HK-2 (cell line): ENCODE measurements around the gene SEMA6C.
A peak's percentile ranks its signal among the peaks of the same experiment; 100 is the strongest.
"Not testable (repeated sequence)": the region's sequence is repeated elsewhere in the genome, so short reads cannot be mapped to it uniquely, and the experiment has no call there.

Experiments used
- DNase-seq: peaks from one replicate; pipeline ENCODE4 v3.0.0-alpha.2; 2018; ENCODE audit not compliant: unreplicated experiment

The SEMA6C gene, protein sequence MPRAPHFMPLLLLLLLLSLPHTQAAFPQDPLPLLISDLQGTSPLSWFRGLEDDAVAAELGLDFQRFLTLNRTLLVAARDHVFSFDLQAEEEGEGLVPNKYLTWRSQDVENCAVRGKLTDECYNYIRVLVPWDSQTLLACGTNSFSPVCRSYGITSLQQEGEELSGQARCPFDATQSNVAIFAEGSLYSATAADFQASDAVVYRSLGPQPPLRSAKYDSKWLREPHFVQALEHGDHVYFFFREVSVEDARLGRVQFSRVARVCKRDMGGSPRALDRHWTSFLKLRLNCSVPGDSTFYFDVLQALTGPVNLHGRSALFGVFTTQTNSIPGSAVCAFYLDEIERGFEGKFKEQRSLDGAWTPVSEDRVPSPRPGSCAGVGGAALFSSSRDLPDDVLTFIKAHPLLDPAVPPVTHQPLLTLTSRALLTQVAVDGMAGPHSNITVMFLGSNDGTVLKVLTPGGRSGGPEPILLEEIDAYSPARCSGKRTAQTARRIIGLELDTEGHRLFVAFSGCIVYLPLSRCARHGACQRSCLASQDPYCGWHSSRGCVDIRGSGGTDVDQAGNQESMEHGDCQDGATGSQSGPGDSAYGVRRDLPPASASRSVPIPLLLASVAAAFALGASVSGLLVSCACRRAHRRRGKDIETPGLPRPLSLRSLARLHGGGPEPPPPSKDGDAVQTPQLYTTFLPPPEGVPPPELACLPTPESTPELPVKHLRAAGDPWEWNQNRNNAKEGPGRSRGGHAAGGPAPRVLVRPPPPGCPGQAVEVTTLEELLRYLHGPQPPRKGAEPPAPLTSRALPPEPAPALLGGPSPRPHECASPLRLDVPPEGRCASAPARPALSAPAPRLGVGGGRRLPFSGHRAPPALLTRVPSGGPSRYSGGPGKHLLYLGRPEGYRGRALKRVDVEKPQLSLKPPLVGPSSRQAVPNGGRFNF

GRCh38 chr1:151146412-151147131 is at the start of gene SEMA6C:
Gene SEMA6C (minus strand): TSS chr1:151146631. CDS start chr1:151142621, 4,010 bp downstream.
- peak; percentile 94 for DNase-seq

DNA sequence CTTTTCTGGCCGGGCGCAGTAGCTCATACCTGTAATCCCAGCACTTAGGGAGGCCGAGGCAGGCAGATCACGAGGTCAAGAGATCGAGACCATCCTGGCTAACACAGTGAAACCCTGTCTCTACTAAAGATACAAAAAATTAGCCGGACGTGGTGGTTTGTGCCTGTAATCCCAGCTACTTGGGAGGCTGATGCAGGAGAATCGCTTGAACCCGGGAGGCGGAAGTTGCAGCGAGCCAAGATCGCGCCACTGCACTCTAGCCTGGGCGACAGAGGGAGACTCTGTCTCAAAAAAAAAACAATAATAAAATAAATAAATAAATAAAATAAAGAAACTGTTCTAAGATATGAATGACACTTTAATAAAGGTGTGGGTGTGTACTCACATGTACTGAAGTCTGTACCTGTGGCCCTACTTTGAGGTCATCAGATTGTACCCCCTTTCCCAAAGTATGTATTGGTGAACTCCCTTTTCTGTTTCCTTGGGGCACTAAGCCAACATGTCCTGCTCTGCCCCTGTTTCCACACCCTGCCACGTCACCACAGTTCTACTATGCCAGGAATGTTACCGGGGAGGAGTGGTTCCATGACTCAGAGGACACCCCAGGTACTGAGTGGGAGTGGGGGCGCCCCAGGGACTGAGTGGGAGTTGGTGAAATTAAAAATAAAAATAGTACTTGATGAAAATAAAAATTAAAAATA is 48.6 kb upstream of the SEMA6C start:
- peak; percentile 84 for DNase-seq

- no peak for DNase-seq
Observed at GRCh38 chr1:151193856-151194255, 47.4 kb upstream of the SEMA6C start.

GRCh38 chr1:151193304-151193703 is 46.9 kb upstream of the SEMA6C start:
- DNase-seq, result no peak

GRCh38 chr1:151192047-151192446 is 45.6 kb upstream of the SEMA6C start:
- no peak for DNase-seq

DNA sequence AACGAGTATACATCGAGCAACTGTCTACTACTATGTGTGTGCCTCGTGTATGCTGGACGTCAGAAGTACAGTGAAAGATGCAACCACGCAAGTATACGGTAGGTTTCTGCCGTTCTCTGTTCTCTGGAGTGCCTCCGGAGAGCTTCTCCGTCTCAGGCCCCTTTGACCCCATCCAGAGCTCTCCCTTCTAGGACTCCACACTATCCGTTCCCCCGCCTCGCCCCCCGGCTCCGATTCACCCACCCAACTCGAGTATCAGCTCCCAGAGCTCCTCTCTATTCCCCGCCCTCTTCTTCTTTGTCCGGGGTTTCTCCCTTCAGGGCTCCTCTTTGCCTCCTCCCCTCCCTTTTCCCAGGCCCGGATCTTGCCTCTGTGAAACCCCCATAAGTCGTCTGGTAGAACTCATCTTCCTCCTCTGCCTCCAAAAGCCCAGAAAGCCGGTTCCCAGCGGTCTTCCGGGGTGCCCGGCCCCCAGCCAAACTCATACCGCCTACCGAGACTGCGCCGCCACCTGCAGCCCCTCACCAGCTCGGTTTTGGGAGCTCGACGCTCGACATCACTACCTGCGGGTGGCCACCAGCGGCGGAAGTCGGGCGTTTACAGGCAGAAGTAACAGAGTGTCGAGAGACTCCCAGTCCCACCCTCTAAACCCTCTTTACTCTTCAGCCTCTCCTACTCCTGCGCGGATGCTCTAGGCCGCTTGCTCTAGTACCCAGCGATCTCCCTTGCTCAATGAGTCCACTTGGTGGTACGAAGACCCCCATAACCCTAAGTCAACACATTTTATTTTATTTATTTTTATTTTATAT is 43.4 kb upstream of the SEMA6C start, which contains the start of gene VPS72:
VPS72 (minus strand) TSS at position 561 of the 809 bp plus-strand sequence; CDS start at position 485, 76 bp downstream.
- DNase-seq, result peak; percentile 84

- not testable (repeated sequence) for DNase-seq
Observed at GRCh38 chr1:151188667-151189066, 42.2 kb upstream of the SEMA6C start.

DNA sequence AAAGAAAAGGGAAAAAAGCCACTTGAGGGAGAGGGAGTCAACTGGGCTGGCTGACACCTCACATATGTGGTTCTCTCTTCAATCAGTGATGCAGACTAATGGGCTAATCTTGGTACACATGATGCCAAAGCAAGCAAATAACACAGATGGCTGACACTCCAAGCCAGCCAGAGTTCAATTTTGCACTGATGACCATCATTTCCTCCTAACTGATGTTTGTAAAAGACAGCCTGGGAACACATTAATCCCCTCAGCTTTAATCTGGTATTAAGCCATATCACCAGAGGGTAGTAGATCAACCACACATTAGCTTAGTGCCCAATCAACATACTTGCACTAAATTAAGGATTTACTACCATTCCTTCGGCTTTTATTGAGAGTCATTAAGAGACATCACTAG is 40.8 kb upstream of the SEMA6C start:
- DNase-seq, result no peak

DNA sequence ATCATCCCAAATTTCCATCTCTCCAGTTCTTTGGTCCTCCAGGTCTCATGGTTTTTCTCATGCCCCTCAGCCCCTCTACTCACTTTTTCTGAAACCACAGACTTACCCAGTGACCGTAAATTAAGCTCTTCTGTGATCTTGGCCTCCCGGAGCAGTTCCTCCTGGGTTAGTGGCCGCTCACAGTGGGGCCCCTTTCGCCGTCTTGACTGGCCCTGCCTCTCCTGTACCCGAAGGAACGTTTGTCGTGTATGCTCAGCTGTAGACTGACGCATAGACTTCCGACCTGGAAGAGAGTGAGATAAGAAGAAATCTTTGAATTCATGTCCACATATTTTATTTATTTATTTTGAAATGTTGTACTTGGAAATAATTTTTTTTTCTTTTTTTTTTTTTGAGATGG is 37.8 kb upstream of the SEMA6C start:
- DNase-seq, result no peak

DNA sequence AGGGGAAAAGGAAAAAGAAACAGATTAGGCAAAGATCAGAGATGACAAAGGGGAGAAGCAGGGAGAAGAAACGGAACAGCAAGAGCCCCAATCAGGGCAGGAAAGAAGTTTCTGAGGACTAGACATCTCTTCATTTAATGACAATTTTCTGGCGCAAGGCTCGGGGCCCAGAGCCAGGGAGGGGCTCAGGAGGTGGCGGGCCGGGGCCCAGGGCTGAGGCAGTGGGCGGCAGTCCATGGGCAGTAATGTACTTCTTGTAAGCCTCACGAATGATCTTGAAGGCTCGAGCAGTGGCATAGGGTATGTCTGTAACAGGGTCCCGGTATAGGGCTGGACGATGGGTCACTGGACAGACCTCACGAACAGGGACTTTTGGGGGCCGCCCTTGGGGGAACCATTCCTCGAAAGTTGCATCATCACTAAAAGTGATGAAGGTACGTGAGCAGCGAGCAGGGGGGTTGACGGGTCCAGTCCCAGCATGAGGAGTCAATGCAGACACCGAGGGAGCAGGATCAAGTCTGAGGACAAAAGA is 30.1 kb upstream of the SEMA6C start:
- no peak for DNase-seq

DNA sequence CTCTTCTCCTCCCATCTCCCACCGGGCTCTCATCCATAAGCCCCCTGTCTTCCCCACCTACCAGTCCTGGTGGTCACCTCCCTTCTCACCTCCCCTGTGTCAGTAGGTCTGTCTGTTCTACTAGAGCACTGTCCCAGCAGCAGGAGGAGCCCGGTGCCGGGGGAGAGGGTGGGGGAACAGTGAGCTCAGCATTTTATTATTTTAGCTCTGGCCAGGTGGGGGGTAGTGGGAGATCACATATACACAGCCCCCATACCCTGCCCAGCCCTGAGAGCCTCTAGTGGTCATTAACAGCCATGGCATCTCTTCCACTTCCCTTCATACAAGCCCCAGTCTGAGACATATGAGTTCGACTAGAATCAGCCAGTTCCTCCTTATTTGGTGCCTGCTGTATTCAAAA is 29.4 kb upstream of the SEMA6C start, which contains the start of gene TMOD4:
TMOD4 (minus strand) TSS at position 119 of the 400 bp plus-strand sequence. CDS start 1,106 bp downstream, outside the sequence.
- no peak for DNase-seq

DNA sequence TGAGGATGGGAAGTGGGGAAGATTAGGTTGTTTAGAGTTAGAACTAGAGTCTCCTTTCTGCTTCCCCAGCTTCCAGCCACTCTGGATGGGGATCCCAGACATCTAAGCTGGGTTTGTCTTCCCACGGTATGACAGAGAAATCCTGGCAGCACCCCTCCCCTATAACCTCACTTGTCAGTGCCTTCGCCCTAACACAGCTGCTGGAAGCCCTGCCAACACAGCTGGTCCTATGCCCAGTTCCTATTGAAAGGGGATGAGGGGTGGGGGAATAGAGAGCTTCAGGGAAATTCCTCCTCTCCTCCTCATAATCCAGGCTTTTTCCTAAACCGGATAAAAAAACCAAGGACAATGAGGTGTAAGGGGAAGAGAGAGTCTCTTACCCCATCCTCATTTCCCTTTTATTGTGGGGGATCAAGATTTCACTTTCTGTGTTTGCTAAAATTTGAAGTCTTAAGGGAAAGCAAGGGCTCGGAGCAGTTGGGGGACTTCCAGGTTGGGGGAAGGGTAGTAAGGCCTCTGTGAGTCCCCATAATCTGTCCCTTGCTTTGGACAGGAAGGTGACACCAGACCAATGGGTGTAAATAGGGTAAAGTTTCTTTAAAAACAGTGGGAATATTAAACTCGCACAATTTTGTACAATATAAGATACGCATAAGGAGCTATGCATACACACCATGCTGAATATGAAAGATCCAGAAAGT is 28.8 kb upstream of the SEMA6C start:
- no peak for DNase-seq

DNA sequence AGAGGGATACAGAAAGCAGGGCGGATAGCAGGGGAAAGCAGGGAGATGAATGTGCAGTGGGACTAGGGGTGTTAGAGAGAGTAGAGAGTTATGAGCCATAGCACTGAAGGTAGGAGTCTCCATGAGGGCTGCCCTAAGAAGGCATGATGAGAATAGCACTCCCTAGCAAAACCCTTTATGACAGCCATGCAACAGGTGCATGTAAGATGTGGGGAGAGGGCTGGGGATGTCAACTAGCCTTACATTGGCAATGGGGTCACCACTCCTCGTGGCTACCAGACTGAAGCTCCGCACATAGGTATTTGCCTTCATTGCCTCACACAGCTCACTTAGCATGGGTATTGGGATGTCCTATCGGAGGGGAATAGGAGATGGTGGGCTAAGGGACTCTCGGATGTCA is 24.8 kb upstream of the SEMA6C start:
- DNase-seq, result no peak

- DNase-seq, result no peak
Observed at GRCh38 chr1:151167116-151167515, 20.7 kb upstream of the SEMA6C start.

DNA sequence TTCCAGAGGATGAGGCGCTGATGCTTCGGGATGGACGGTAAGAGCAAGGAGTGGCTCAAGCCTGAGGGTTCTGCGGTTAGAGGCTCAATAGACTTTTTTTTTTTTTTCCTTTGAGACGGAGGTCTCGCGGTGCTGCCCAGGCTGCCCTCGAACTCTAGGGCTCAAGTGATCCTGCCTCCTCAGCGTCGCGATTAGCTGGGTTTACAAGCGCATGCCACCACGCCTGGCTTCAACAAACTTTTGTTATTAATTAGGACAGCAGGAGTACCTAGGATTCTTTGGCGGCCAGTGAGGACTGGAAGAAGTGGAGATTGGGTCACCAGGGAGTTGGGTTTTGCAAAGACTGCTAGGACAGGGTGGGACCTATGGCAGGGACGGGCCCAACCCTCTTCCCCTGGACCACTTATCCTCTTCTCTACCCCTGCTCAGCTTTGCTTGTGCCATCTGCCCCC is 20.1 kb upstream of the SEMA6C start:
- peak; percentile 51 for DNase-seq

DNA sequence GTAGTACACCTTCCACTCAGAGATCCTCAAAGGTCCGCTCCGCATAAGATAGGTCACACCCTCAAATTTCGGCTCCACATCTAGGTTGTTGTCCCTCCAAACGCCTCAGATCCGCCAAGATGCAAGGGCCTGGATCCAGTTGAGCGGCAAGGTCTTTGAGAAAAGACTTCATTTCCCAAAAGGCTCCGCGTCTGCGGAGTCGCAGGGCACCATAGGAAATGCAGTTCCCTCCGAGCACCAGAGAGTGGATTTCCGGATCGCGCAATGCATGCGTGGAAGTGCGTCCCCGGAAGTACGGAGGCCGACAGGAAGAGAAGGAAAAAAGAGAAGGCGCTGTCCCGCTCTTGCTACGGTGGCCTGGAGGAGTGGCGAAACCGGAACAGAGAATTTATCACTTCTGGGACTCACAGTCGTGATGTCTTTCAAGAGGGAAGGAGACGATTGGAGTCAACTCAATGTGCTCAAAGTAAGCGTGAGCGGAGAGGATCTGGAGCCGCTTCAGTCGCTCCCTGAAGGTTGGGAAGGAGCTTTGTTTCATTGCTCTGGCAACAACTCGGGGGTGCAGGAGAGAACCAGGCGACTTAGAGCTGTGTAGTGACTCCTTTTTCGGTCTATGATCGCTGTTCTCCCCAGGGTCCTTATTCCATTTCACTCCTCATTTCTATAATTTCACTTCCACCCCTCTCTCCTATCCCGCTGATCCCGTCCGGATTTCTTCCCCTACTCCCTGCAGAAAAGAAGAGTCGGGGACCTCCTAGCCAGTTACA is 19.5 kb upstream of the SEMA6C start, which contains the start of the genes LYSMD1 and SCNM1:
LYSMD1 (minus strand) TSS at position 165 of the 767 bp plus-strand sequence. CDS start 644 bp downstream, outside the sequence.
SCNM1 (plus strand) TSS at position 407 of the 767 bp plus-strand sequence; CDS start at position 416, 9 bp downstream.
- DNase-seq, result peak; percentile 96

DNA sequence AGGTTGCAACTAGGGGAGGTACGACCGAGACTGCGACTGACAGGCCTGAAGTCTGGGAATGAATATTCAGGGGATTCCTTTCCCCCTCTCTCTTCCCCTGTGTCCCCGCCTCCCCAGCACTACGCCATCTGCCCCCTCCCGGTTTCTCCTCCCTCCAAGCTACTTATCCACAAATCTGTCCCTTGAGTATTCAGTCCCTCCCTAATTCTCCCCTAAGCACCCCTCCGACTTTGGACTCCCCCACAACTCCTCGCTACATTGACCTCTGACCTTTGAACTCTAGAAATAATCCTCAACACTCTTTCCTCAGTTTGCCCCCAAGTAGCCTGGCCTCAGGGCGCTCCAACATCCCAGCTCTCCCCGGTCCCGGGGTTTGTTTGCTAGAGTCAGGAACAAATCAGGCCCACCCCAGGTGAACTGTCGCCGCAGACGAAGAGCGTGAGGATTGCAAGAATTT is 18.9 kb upstream of the SEMA6C start:
- peak; percentile 18 for DNase-seq

DNA sequence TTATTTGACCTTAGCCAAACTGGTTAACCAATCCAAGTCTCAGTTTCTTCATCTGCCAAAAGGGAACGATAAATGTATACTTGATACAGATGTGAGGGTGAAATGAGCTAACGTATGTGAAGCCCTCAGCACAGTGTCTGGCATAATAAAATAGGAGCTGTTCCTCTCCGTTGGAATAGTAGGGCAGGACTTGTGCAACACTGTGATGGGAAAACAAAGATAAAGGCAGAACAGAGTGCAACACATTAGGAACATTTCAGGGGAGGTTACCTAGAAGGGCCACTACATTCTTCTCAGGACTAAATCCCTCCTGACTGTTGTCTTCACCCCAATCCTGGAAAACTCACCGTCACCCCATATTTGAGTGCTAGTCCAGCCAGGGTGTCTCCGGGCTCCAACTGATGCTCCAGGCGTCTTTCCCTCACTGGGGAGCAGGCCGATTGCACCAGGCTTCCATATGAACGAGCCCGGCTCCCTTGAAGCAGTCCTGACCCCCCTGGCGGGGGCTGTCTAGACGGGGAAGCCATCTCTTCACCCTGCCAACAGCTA is 18.4 kb upstream of the SEMA6C start:
- DNase-seq, result no peak
